ENCODE measurements around the gene TRPC4AP.

TRPC4AP gene

DNA sequence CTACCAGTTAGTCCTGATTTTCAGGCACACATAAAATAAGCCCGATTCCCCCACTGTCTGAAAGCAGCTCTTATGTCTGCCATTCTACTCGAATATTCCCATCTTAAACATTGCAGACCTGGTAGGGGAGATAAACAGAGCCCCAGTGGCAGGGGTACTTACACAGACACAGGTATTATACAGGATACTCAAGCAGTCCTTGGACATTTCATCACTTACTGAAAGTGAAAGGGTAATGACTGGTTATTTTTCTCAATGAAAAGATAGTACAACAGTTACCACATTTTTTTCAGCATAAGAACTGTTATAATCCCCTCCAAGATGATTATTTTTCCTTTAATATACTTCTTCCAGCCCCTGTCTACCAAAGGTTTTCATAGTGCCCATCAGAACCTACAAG is 37.8 kb downstream of the TRPC4AP start:
- no peak for DNase-seq

GRCh38 chr20:35052616-35053015 is 40.0 kb downstream of the TRPC4AP start:
- peak; percentile 4 for DNase-seq

GRCh38 chr20:35049776-35050352 is 42.7 kb downstream of the TRPC4AP start:
- DNase-seq, result no peak

GRCh38 chr20:35048739-35049138 is 43.9 kb downstream of the TRPC4AP start:
- DNase-seq, result no peak

DNA sequence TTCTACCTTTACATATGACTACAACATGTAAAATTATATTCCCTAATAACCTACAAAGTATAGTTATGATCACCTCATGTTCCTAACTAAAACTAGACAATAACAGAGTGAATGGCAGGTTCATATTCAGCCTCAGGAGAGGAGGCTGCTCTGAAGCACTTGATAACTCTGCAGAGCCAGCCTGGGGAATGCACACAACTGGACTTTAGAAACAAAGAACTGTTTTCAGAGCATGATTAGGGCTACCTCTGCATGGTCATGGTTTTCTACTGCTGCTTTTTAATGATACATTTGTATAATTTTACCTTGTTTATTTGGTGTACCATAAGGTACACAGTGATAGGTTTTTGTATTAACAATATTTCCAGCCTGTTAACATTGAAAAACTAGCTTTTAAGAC is 50.3 kb downstream of the TRPC4AP start:
- no peak for DNase-seq

DNA sequence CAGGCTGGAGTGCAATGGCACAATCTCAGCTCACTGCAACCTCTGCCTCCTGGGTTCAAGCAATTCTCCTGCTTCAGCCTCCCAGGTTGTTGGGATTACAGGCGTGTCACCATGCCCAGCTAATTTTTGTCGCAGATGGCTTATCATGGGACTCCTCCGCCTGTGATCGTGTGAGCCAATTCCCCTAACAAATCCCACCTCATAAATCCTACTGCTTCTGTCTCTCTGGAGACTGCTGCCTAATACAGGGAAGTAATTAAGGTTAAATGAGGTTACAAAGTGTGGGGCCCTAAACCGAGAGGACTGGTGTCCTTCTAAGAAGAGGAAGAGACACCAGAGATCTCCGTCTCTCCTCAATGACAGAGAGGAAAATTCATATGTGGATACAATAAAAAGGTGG is 52.0 kb downstream of the TRPC4AP start:
- no peak for DNase-seq

DNA sequence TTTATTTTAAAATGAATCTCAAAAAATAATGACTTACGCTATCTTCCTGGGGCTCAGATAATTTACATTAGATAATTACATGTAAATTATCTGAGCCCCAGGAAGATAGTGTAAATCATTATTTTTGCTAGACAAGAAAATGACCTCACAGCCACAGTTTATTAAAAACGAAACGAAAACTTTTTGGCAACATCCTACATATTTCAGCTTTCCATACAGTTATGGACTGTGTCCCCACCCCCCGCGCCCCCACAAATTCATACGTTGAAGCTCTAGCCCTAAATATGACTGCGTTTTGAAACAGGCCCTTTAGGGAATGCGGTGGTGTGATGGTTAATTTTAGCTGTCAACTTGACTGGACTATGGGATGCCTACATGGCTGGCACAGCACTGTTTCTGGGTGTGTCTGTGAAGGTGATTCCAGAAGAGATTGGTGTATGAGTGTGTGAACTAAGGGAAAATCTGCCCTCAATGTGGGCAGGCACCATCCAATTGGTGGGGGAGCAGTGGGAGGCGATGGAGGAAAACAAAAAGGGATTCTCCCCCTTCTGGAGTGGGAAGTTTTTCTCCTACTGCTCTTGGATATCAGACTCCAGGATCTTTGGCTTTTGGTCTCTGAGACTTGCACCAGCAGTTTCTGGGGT is 52.6 kb downstream of the TRPC4AP start:
- DNase-seq, result no peak

GRCh38 chr20:35039146-35039545 is 53.5 kb downstream of the TRPC4AP start:
- DNase-seq, result peak; percentile 18

- no peak for DNase-seq
Measured at GRCh38 chr20:35034145-35034544, 58.5 kb downstream of the TRPC4AP start.

- DNase-seq, result no peak
Measured at GRCh38 chr20:35030136-35030535, 62.5 kb downstream of the TRPC4AP start.

- no peak for DNase-seq
Measured at GRCh38 chr20:35027301-35027700, 65.3 kb downstream of the TRPC4AP start.

GRCh38 chr20:35025116-35025515 is 67.5 kb downstream of the TRPC4AP start:
- no peak for DNase-seq

- no peak for DNase-seq
Measured at GRCh38 chr20:35023624-35024023, 69.0 kb downstream of the TRPC4AP start.

GRCh38 chr20:35021831-35022230 is 70.8 kb downstream of the TRPC4AP start:
- DNase-seq, result no peak

- DNase-seq, result no peak
Measured at GRCh38 chr20:35021063-35021462, 71.5 kb downstream of the TRPC4AP start.

- DNase-seq, result no peak
Measured at GRCh38 chr20:35020108-35020928, 72.3 kb downstream of the TRPC4AP start.

DNA sequence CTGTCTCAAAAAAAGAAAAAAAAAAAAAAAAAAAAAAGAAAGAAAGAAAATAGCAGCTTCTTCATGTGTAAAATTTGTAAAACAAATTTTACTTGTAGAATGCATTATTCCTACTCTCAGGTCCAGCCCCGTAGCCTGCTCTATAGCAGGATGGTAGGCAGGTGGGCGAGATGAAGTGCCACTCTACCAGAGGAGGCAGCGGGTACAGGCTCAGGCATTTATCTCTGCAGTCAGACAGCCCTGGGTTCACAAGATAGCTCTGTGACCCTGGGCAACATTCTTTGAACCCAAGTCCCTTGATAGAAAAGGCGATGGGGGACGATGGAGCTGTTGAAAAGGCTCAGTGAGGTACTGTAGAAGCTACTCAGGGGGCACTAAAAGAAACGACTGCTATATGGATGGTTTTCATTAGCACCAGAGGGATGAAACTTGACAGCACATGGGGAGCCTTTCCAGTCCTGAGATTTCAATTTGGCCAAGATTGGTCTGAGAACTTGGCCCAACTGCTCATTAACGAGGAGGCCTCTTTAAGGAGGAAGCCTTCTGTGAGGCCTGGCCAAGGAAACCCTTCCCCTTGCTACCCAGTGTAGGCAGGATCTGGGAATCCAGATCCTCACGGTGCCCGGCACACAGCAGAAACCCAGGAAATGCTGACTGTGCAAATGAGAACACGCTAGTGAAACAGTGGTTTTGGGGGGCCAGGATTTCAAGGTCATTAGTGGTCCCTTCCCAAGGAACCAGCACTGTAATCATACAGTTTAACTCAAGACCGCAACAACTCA is 73.8 kb downstream of the TRPC4AP start:
- no peak for DNase-seq

DNA sequence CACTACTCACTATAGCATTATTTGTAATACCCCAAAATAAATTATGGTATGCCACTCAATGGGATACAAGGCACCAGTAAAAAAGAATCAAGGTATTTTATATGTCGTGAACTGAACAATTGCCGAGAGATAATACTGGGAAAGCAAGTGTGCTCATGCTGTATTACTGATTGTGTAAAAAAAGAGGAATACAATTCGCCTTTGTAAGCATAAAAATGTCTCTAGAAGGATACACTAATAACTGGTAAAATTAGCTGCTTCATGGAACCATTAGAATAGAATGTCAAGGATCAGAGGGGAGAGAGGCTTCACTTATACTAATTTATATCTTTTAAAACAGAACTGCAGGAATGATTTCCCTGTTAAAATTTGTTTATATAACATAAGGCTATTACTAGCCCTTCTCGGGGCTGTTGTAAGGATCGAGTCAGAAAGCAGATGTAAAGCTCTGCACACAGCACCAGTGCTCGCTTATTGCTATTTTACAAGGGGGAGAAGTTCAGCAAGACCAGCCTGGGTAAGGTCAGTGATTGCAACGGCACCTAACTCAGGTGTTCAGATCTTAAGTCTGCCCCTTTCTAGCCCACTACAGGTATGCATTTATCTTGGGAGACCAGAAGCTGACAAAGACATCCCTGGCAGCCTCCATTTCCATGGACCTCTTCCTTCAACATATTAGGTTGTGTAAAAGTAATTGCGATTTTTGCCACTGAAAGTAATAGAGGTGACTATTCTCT is 75.3 kb downstream of the TRPC4AP start:
- DNase-seq, result no peak

DNA sequence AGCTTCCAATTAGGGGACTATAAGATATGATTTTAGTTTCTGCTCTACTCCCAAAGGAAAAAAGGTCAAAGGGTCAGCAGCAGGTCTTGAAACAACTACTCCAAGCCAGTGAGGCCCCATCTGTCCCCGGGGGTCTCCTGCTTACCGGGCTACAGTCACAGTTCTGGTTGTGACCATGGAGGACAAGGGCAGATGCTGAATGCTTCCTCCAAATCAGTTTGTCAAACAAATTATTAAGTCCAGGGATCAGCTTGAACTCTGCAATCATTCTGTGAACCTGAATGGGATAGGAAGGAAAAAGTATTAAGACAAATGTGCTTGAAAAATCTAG is 76.8 kb downstream of the TRPC4AP start:
- DNase-seq, result no peak

DNA sequence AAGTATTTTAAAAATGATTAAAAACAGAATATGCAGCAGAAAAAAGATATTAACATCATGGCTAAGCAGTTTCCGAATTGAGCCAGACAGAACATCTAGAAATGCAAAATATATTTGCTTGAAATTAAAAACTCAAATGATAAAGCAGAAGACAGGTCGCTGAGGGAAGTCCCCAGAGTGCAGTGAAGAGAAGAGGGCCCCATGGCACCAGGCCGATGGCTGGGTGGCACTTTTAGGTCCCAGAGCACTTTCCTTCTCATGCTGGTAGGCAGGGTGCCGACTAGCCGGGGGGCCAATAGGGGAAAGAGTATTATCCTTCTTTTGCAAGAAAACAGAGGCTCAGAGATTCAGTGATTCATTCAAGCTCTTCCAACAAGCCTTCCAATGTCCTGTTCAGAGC is 78.1 kb downstream of the TRPC4AP start:
- DNase-seq, result no peak

DNA sequence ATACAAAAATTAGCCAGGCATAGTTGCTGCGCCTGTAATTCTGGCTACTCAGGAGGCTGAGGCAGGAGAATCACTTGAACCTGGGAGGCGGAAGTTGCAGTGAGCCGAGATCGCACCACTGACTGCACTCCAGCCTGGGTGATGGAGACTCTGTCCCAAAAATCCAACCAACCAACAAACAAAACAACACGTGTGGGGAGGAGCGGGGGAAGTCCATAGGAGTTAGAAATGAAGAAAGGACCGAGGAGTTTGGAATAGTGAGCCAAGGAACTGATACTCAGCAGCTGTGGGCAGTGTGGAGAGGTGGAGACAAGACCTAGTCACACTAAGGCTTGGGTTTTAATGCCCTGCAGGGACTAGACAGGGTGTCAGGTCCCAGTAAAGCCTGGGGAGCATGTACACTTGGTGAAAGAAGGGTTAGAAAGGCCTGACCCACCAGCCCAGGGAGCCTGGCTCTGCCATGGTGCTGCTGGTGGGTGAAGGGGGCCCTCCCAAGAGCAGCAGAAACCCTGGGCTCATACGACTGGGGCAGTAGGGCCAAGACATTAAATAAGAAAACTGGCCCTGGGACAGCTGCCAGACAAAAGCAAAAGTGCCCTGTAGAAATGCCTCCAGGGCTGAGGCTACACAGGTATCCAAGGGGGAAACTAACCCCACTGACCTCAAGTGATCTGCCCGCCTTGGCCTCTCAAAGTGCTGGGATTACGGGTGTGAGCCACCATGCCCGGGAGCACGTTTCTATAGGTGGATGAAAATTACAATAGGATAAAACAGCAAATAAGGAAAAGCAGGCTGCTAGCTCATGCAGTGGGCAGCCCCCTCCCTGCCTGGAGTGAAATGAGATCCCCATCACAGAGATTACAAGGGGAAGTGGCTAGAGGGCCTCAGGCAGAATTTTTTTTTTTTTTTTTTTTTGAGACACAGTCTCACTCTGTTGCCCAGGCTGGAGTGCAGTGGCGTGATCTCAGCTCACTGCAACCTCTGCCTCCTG is 78.9 kb downstream of the TRPC4AP start:
- DNase-seq, result no peak
